Stimulated activated CD4-positive, alpha-beta T cell treated with anti-CD3 and anti-CD28 coated beads, Interleukin-2, amount 100 ng/mL, for 48 hours (primary cell): ENCODE data around the gene FSCB.
"Not testable (repeated sequence)": the region's sequence is repeated elsewhere in the genome, so short reads cannot be mapped to it uniquely, and the experiment has no call there.

ENCODE experiments used
- DNase-seq, 2 donors: peaks; one replicate each; pipeline ENCODE4 v3.0.0-alpha.2; 2020

FSCB gene

GRCh38 chr14:44507183-44507582, at the start of gene FSCB:
Gene FSCB, minus strand, starts transcription at chr14:44507283. Its CDS starts 296 bp downstream, at chr14:44506987.
- no peak for DNase-seq

GRCh38 chr14:44531658-44532057, 24.6 kb upstream of the FSCB start:
- no peak for DNase-seq

- no peak for DNase-seq
Observed at GRCh38 chr14:44530475-44530874, 23.4 kb upstream of the FSCB start.

- no peak for DNase-seq
Observed at GRCh38 chr14:44529026-44529425, 21.9 kb upstream of the FSCB start.

- no peak for DNase-seq
Observed at GRCh38 chr14:44528180-44528579, 21.1 kb upstream of the FSCB start.

GRCh38 chr14:44525237-44525636, 18.2 kb upstream of the FSCB start:
- no peak for DNase-seq

- not testable (repeated sequence) for DNase-seq
Observed at GRCh38 chr14:44515668-44516067, 8.6 kb upstream of the FSCB start.

GRCh38 chr14:44508834-44509233, 1.8 kb upstream of the FSCB start:
- DNase-seq, result no peak

GRCh38 chr14:44505588-44505987, 1.5 kb downstream of the FSCB start:
- no peak for DNase-seq

- DNase-seq, result no peak
Observed at GRCh38 chr14:44497148-44497547, 9.9 kb downstream of the FSCB start.

GRCh38 chr14:44494137-44494536, 12.9 kb downstream of the FSCB start:
- no peak for DNase-seq

GRCh38 chr14:44490966-44491365, 16.1 kb downstream of the FSCB start:
- no peak for DNase-seq

- no peak for DNase-seq
Observed at GRCh38 chr14:44477953-44478352, 29.1 kb downstream of the FSCB start.

GRCh38 chr14:44468771-44469170, 38.3 kb downstream of the FSCB start:
- DNase-seq, result no peak

GRCh38 chr14:44463356-44464004, 43.6 kb downstream of the FSCB start:
- DNase-seq, result no peak

GRCh38 chr14:44462381-44462780, 44.7 kb downstream of the FSCB start:
- no peak for DNase-seq

GRCh38 chr14:44461811-44462210, 45.3 kb downstream of the FSCB start:
- DNase-seq, result no peak
